Testis (tissue), 5 donors: ENCODE measurements around the gene THNSL1. TPM values are rescaled to one million over a fixed set of nuclear protein-coding genes. Genes with fewer than 3 reads are reported as not detected.
"Not testable (repeated sequence)": the region's sequence is repeated elsewhere in the genome, so short reads cannot be mapped to it uniquely, and the experiment has no call there.

ENCODE experiments used
- DNase-seq: peaks from one replicate; pipeline ENCODE4 v3.0.0-alpha.2; 2019
- H3K27ac ChIP-seq, 2 donors: fragments of 200-600 bp; sonication (generic); one replicate each; pipeline ENCODE4 v1.5.1; 2019
- H3K27me3 ChIP-seq: fragments of 200-600 bp; sonication (generic); one replicate; pipeline ENCODE4 v1.5.1; 2019
- H3K36me3 ChIP-seq: fragments of 200-600 bp; sonication (generic); one replicate; pipeline ENCODE4 v1.5.1; 2017; ENCODE audit warnings: low read depth; ENCODE audit errors: missing control alignments
- H3K4me1 ChIP-seq: fragments of 200-600 bp; sonication (generic); one replicate; pipeline ENCODE4 v1.5.1; 2019
- H3K4me3 ChIP-seq, 2 donors: fragments of 200-600 bp; sonication (generic); one replicate each; pipeline ENCODE4 v1.5.1; 2017 to 2019
- H3K9me3 ChIP-seq: fragments of 200-600 bp; sonication (generic); one replicate; pipeline ENCODE4 v1.5.1; 2017
- POLR2A ChIP-seq: fragments of 450-650 bp; IDR thresholded peaks from one replicate; pipeline ENCODE4 v1.6.1; 2017; ENCODE audit warnings: antibody characterized with exemption, mild to moderate bottlenecking, moderate library complexity
- WGBS, 2 donors: methylation state at CpG; one replicate each; pipeline ENCODE4 v1.1.5; 2018; 5-methylcytosine and 5-hydroxymethylcytosine counted together
- intact Hi-C: fragments of 100-400 bp; cut with DNase I; formaldehyde crosslinking; loops from one replicate; pipeline ENCODE4 v1.15.1; 2023; ENCODE audit warnings: low total_unique reads
- long read RNA-seq, 2 donors: transcript quantifications; one replicate each; lab custom pipeline, GENCODE V29; 2026
- polyA plus RNA-seq: library from polyadenylated mRNA; stranded (reverse); fragments of 350-450 nt; fragmentation: Illumina TruSeq; extraction: RNeasy Lipid Tissue Mini Kit (QIAGEN cat#74804); gene quantifications from one replicate; pipeline ENCODE4 v1.2.3, GENCODE V29; 2014; ENCODE audit warnings: low read depth, low replicate concordance; ENCODE audit not compliant: insufficient read depth
- total RNA-seq, 2 donors: library from RNA; depleted of rRNA; stranded (reverse); fragments of >200 nt; gene quantifications; one replicate each; pipeline ENCODE4 v1.2.3, GENCODE V29; 2016
- TF ChIP-seq, protein P1 (sequence below), 3 experiments: fragments of 450-650 bp in 2 of 3; fragments of 200-600 bp in 1 of 3; sonication (generic) in 1 of 3; IDR thresholded peaks; one replicate each; pipeline ENCODE4 v1.5.1; 2016 to 2019; ENCODE audit warnings: antibody characterized with exemption in 3 of 3, mild to moderate bottlenecking in 2 of 3, moderate library complexity in 1 of 3

The THNSL1 gene
- 1 to 10 TPM; 6.7 to 9.6 TPM for total RNA-seq
- 9.6 TPM for polyA plus RNA-seq
- long read RNA-seq, donor 1, transcript THNSL1-201 (3 exons, 3,691 nt), result major isoform, 8 of 10 reads
- long read RNA-seq, donor 1, partial matches to known transcripts, result 0 of 10 reads
- long read RNA-seq, donor 1, other reads (novel, unspliced or antisense), result 0 of 10 reads
- long read RNA-seq, donor 2, partial matches to known transcripts, result 0 of 4 reads
- long read RNA-seq, donor 2, other reads (novel, unspliced or antisense), result 0 of 4 reads

DNA sequence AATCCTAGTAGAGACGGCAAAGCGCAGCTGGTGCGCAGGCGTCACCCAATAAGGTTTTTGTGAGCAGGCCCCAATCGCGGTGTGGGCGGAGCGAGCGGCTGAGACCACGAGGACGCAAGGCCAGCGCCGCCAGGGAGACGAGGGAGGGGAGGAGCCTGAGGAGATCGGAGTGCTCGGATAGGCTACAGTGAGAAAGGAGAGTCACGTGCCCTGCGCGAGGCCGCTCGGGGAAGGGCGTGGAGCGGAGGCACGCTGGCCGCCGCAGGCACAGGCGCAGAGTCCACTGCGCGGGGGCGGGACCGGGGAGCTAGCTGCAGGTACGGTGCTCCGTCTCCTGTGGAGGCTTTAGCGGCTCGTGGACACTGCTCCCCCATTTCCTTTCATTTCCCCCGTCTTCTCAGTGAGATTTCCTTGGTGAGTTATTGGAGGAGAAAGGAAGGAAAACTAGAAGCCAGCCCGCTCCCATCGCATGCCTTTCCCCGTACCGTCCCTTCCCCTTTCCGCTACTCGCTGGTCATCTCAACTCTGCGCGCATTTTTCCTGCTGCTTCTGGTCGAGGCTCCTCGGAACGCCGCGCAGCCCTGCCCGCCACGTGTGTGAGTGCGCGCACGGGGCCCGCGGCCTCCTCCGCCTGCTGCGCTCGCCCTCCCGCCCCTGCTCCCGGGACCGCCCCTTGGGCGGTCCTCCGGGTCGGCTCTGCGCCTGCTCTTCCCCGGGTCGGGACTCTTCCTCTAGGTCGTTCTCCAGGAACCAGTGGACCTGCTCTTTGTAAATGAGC lies at the start of gene THNSL1:
TSS of gene THNSL1 (plus strand) at position 237 of the 778 bp plus-strand sequence. CDS start 6,612 bp downstream, outside the sequence.
- intact Hi-C loops, result loop anchor here (2.0 kb wide), 1 partner anchor 66 kb away; no protein-coding TSS in a partner anchor
- no peaks in the 10 kb centered on the region for H3K27me3 ChIP-seq
- TF ChIP-seq, protein P1, sequence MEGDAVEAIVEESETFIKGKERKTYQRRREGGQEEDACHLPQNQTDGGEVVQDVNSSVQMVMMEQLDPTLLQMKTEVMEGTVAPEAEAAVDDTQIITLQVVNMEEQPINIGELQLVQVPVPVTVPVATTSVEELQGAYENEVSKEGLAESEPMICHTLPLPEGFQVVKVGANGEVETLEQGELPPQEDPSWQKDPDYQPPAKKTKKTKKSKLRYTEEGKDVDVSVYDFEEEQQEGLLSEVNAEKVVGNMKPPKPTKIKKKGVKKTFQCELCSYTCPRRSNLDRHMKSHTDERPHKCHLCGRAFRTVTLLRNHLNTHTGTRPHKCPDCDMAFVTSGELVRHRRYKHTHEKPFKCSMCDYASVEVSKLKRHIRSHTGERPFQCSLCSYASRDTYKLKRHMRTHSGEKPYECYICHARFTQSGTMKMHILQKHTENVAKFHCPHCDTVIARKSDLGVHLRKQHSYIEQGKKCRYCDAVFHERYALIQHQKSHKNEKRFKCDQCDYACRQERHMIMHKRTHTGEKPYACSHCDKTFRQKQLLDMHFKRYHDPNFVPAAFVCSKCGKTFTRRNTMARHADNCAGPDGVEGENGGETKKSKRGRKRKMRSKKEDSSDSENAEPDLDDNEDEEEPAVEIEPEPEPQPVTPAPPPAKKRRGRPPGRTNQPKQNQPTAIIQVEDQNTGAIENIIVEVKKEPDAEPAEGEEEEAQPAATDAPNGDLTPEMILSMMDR (IDR thresholded peaks at IDR 0.05), result no peak
- TF ChIP-seq POLR2A, result peak; percentile 61
- H3K9me3 ChIP-seq, result no peaks in the 10 kb centered on the region
- peak within 1 kb of the TSS; percentile 72 to 79 for H3K4me3 ChIP-seq
- WGBS, 2 donors, result 0 to 1% methylated on average over 64 to 69 of the region's 69 CpGs
- H3K36me3 ChIP-seq, result no peaks in the 10 kb centered on the region
- H3K27ac ChIP-seq, result peak within 1 kb of the TSS; percentile 94 to 96
- H3K4me1 ChIP-seq, result peaks cover 6% of the 10 kb centered on the region
- peak; percentile 99 for DNase-seq

DNA sequence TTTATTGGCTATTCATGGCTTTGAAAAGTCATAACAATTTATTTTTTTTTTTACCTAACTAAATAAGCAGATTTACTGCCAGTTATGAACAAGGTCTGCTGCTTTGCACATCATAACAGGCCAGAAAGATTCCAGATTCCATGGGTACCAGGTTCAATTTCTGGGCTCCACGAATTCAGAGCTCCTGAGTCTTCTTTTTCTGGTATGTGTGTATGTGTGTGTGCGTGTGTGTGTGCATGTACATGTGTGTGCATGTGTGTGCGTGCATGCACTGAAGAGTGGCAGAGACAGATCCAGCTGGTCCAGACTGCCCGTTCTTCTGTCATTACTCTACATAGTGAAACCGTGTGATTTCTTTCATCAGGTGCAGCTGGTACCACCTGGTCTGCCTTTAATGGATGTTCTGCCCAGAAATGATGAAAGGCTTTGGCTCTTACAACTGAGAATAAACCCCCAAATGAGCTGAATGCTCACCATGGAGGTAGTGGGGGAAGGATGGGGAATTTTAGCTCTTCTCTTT lies 49.4 kb upstream of the THNSL1 start:
- Histone ChIP-seq H3K27me3 (no peaks in the 10 kb centered on the region), H3K4me3 (no peak overlapping the region), H3K9me3 (no peaks in the 10 kb centered on the region), H3K4me1 (no peaks in the 10 kb centered on the region), H3K36me3 (no peaks in the 10 kb centered on the region), H3K27ac (no peak overlapping the region)
- intact Hi-C loops, result no loop called here
- no peak for DNase-seq
- TF ChIP-seq, protein P1 (IDR thresholded peaks at IDR 0.05), result no peak
- TF ChIP-seq POLR2A, result no peak
- 94 to 97% methylated on average over 5 of the region's 5 CpGs for WGBS, 2 donors

DNA sequence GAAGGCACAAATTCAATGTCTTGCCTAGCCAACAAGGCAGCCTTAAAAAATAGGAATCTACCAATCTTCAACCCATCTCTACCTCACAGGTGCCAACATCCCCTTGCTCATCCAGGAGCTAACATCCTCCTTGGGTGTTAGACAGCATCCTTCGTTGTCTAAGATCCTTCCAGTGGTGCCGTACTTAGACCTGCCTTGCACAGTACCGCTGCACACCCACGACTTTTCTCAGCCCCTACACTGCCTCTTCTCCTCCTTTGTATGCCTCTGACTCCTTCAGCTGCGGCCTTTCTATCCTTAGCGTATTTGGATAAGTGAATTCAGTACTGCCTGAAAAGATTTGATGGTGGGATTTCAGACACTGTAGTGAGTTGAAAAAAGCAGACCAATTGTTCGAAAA lies 48.1 kb upstream of the THNSL1 start:
- Histone ChIP-seq H3K27me3 (no peaks in the 10 kb centered on the region), H3K4me1 (no peaks in the 10 kb centered on the region), H3K27ac (no peak overlapping the region), H3K36me3 (no peaks in the 10 kb centered on the region), H3K4me3 (no peak overlapping the region), H3K9me3 (no peaks in the 10 kb centered on the region)
- intact Hi-C loops, result no loop called here
- TF ChIP-seq POLR2A, result no peak
- TF ChIP-seq, protein P1 (IDR thresholded peaks at IDR 0.05), result no peak
- WGBS, 2 donors, result 86 to 96% methylated on average over 7 of the region's 7 CpGs
- no peak for DNase-seq

- intact Hi-C loops, H3K27me3 ChIP-seq, H3K27ac ChIP-seq, DNase-seq, H3K36me3 ChIP-seq, H3K4me1 ChIP-seq, H3K4me3 ChIP-seq, H3K9me3 ChIP-seq: not testable (repeated sequence)
- whole genome bisulfite sequencing, 2 donors, result 93 to 96% methylated on average over 11 of the region's 11 CpGs
Measured at GRCh38 chr10:24968951-24969350, 47.5 kb upstream of the THNSL1 start.

DNA sequence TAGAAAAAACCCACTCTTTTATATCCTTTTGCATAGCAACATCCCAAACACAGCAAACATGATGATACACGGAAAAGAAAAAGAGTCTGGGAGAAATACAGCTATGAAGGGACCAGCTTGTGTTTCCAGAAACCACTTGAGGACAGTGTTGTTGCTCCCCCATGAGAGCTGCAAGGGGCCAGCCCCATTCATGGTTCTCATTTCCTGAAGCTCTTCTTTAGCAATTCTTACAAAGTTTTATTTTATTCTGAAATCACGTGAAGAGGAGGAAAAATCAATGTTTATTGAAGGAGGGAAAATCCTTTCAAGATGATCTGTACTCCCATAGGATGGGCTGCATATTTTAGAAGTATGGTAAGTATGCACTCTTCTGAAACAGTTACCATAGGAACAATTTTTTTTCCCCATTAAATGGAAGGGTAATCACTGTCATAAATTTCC lies 46.6 kb upstream of the THNSL1 start:
- no peaks in the 10 kb centered on the region for H3K27me3 ChIP-seq
- H3K9me3 ChIP-seq, result no peaks in the 10 kb centered on the region
- no peak overlapping the region for H3K4me3 ChIP-seq
- intact Hi-C loops, result no loop called here
- no peaks in the 10 kb centered on the region for H3K36me3 ChIP-seq
- TF ChIP-seq, protein P1 (IDR thresholded peaks at IDR 0.05), result no peak
- TF ChIP-seq POLR2A, result no peak
- H3K27ac ChIP-seq, result no peak overlapping the region
- no peak for DNase-seq
- 50 to 55% methylated on average over 2 of the region's 2 CpGs for whole genome bisulfite sequencing, 2 donors
- H3K4me1 ChIP-seq, result no peaks in the 10 kb centered on the region
